OCI-LY7 (cell line): Measurements from ENCODE around the gene ELL. TPM values are rescaled to one million over a fixed set of nuclear protein-coding genes. Genes with fewer than 3 reads are reported as not detected.

ENCODE experiments used
- BruUV-seq: library from RNA; stranded (reverse); fragments of 400-500 nt; replicated peaks from 2 replicates; lab custom pipeline; 2021; lab: Mats Ljungman, UMichigan
- CTCF ChIA-PET: fragments of 300-600 bp; sonication (Branson Sonifier 250); formaldehyde crosslinking; loops from one replicate; lab custom pipeline; 2022; ENCODE audit warnings: antibody characterized with exemption; ENCODE audit not compliant: unreplicated experiment; lab: Charles Lee
- POLR2A ChIA-PET: fragments of 300-600 bp; sonication (Branson Sonifier 250); formaldehyde crosslinking; loops from one replicate; lab custom pipeline; 2022; ENCODE audit warnings: antibody characterized with exemption; lab: Charles Lee
- DNase-seq: peaks from one replicate; pipeline ENCODE4 v3.0.0-alpha.2; 2015; ENCODE audit warnings: low spot score
- H2AFZ ChIP-seq: fragments of 200-600 bp; sonication (generic), shearing (Covaris generic); 2 replicates; pipeline ENCODE4 v1.6.1; 2014; ENCODE audit warnings: mild to moderate bottlenecking, antibody characterized with exemption, low read length, moderate library complexity
- H3K27ac ChIP-seq: fragments of 200-600 bp; sonication (generic); 2 replicates; pipeline ENCODE4 v1.5.1; 2014; ENCODE audit warnings: mixed run types, low read depth, mild to moderate bottlenecking, moderate library complexity, low read length, inconsistent platforms; ENCODE audit not compliant: poor library complexity, severe bottlenecking
- H3K36me3 ChIP-seq: fragments of 200-600 bp; sonication (generic); 2 replicates; pipeline ENCODE4 v1.6.1; 2014; ENCODE audit warnings: mild to moderate bottlenecking, antibody characterized with exemption, low read length, moderate library complexity, mixed read lengths; ENCODE audit not compliant: insufficient read depth
- H3K4me1 ChIP-seq: fragments of 200-600 bp; sonication (generic); 2 replicates; pipeline ENCODE4 v1.5.1; 2014; ENCODE audit warnings: mild to moderate bottlenecking, low read length; ENCODE audit not compliant: insufficient read depth, poor library complexity, severe bottlenecking
- H3K4me2 ChIP-seq: fragments of 200-600 bp; sonication (generic); 2 replicates; pipeline ENCODE4 v1.6.1; 2014; ENCODE audit warnings: mild to moderate bottlenecking, low read length
- H3K4me3 ChIP-seq: fragments of 200-600 bp; sonication (generic); 2 replicates; pipeline ENCODE4 v1.5.1; 2014; ENCODE audit warnings: mild to moderate bottlenecking, low read depth, low read length; ENCODE audit not compliant: poor library complexity, severe bottlenecking
- H3K79me2 ChIP-seq: fragments of 200-600 bp; sonication (generic); 2 replicates; pipeline ENCODE4 v1.6.1; 2016; ENCODE audit warnings: low read depth, mild to moderate bottlenecking, low read length, moderate library complexity, mixed read lengths; ENCODE audit not compliant: insufficient read depth
- H3K9me2 ChIP-seq: fragments of 200-600 bp; sonication (generic); 2 replicates; pipeline ENCODE4 v1.6.1; 2016; ENCODE audit warnings: mild to moderate bottlenecking, low read length, mixed read lengths; ENCODE audit not compliant: insufficient read depth
- H3K9me3 ChIP-seq: fragments of 200-600 bp; sonication (generic); 2 replicates; pipeline ENCODE4 v1.6.1; 2014; ENCODE audit warnings: mild to moderate bottlenecking, mixed run types, low read length, mixed read lengths
- H4K20me1 ChIP-seq: fragments of 200-600 bp; sonication (generic); 2 replicates; pipeline ENCODE4 v1.6.1; 2014; ENCODE audit warnings: mild to moderate bottlenecking, antibody characterized with exemption, low read length, moderate library complexity, mixed read lengths; ENCODE audit not compliant: insufficient read depth
- CTCF ChIP-seq: fragments of 200-600 bp; sonication (generic); conservative IDR thresholded peaks from 2 replicates; pipeline ENCODE4 v1.5.1; 2014; ENCODE audit warnings: mild to moderate bottlenecking, antibody characterized with exemption, low read length, moderate library complexity, mixed read lengths
- EZH2phosphoT487 ChIP-seq: fragments of 200-600 bp; sonication (generic); IDR thresholded peaks from 2 replicates; pipeline ENCODE4 v1.6.1; 2018; ENCODE audit warnings: low read depth, borderline replicate concordance, mild to moderate bottlenecking, mixed run types, antibody characterized with exemption, low read length, moderate library complexity, mixed read lengths
- intact Hi-C: fragments of 100-400 bp; cut with micrococcal nuclease; formaldehyde crosslinking; loops from one replicate; pipeline ENCODE4 v1.10.0; 2022; ENCODE audit not compliant: unreplicated experiment
- total RNA-seq, 2 experiments: library from RNA; depleted of rRNA in 1 of 2; stranded (reverse); fragments of >200 nt in 1 of 2; shearing (Covaris generic) in 1 of 2; gene quantifications; 2 replicates each; pipeline ENCODE4 v1.2.3, GENCODE V29; 2014 to 2022

The ELL gene
- total RNA-seq, 2 experiments from 2014 or later, result 14.4 to 24.6 TPM

DNA sequence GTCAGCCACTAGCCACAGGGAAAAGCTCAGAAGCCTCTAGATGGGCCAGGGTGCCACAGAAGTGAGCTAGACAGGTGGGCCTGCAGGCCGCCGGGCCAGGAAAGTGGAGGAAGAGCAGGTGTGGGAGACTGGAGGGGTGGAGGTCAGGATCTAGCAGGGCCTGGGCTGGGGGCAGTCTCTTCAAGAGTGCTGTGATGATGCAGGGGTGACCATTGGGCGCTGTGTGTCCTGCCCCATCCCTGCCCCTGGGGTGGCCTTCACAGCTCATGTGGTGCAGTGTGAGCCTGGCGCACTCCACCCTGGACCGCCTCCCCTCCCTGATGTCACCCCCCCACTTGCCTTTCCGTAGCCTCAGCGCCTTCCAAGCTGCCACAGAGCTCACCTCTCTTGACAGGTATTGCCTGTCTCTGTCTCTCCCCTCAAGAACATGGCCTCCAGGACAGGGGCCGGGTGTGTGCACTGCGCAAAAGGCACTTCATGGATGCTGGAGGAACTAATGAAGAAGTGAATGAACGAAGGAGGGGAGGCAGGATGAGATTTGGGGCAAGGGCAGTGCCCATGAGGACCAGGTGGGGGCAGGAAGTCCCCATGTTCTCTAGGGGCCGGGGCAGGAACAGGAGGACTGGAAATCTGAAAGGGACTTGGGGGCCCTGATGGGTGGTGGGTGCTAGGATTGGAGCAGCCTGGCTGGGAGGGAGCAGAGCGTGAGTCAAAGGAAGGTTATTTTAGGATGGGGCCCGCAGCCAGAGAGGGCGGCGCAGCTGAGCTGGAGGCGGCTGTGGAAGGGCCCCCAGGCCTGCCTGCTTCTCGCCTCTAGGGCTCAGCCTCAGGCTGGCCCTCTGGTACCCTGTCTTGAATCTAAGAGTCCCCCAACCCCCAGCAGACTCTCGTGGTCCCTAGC is 96.1 kb downstream of the ELL start:
- CTCF ChIA-PET, result interaction anchor here (0.7 to 1.1 kb wide), 2 partner anchors 234 to 371 kb away, joined by 3 read pairs; no protein-coding TSS in a partner anchor
- TF ChIP-seq CTCF (0 out of 2 replicates have a peak, but pooled peaks have one; percentile 29), EZH2phosphoT487 (no peak)
- no peaks in the 10 kb centered on the region for H3K36me3 ChIP-seq
- H3K79me2 ChIP-seq, result peaks cover 14% of the 10 kb centered on the region; the same call in 1 of the 2 replicates
- H2AFZ ChIP-seq, result no peak overlapping the region
- H3K9me2 ChIP-seq, result no peaks in the 10 kb centered on the region
- H3K27ac ChIP-seq, result no peak overlapping the region
- no peaks in the 10 kb centered on the region; the same call in 1 of the 2 replicates for H4K20me1 ChIP-seq
- no peaks in the 10 kb centered on the region for H3K9me3 ChIP-seq
- no peak for DNase-seq
- peaks cover 77% of the 10 kb centered on the region for H3K4me1 ChIP-seq
- H3K4me2 ChIP-seq, result peak overlapping the region; percentile 71; the same call in 1 of the 2 replicates
- POLR2A ChIA-PET, result interaction anchor here (0.8 kb wide), 1 partner anchor 10 kb away, joined by 3 read pairs; no protein-coding TSS in a partner anchor
- intact Hi-C loops, result loop anchor here (10.0 kb wide), 1 partner anchor 409 kb away; the partner anchor contains the start of gene UPF1
- H3K4me3 ChIP-seq, result no peak overlapping the region
- BruUV-seq, result no TSS peak

GRCh38 chr19:18424890-18425514 is 96.9 kb downstream of the ELL start:
- H3K4me1 ChIP-seq, result peaks cover 81% of the 10 kb centered on the region
- POLR2A ChIA-PET, result interaction anchor here (0.6 to 0.8 kb wide), 2 partner anchors 9 to 12 kb away, joined by 3 to 4 read pairs; no protein-coding TSS in a partner anchor

More at GRCh38 chr19:18424890-18425514, 96.9 kb downstream of the ELL start:
- peaks cover 19% of the 10 kb centered on the region; the same call in 1 of the 2 replicates for H3K79me2 ChIP-seq
- H3K36me3 ChIP-seq, result no peaks in the 10 kb centered on the region
- H3K9me2 ChIP-seq, result no peaks in the 10 kb centered on the region
- no peak overlapping the region for H3K4me3 ChIP-seq
- DNase-seq, result no peak
- H3K9me3 ChIP-seq, result no peaks in the 10 kb centered on the region
- H3K27ac ChIP-seq, result peak overlapping the region; percentile 56
- H2AFZ ChIP-seq, result no peak overlapping the region
- no peak for TF ChIP-seq EZH2phosphoT487
- TF ChIP-seq CTCF, result no peak
- peak overlapping the region; percentile 71; the same call in 1 of the 2 replicates for H3K4me2 ChIP-seq
- BruUV-seq, result no TSS peak
- intact Hi-C loops, result loop anchor here (10.0 kb wide), 1 partner anchor 410 kb away; the partner anchor contains the start of gene UPF1
- CTCF ChIA-PET, result interaction anchor here (0.6 to 1.1 kb wide), 3 partner anchors 163 to 372 kb away, joined by 3 to 12 read pairs (median 3); no protein-coding TSS in a partner anchor
- H4K20me1 ChIP-seq, result no peaks in the 10 kb centered on the region; the same call in 1 of the 2 replicates
